ENCODE data around the gene SPATA31E1. TPM values are rescaled to one million over a fixed set of nuclear protein-coding genes. Genes with fewer than 3 reads are reported as not detected.

Gene SPATA31E1
- total and polyA plus RNA-seq, 9 of the 15 experiments (the other 6 are each of a cell fraction or from before 2014, with no cell fraction given): not detected

GRCh38 chr9:87869082-87869481 is 13.6 kb upstream of the SPATA31E1 start:
- Histone ChIP-seq H3K36me3 (ENCODE audit: control insufficient read depth, insufficient read depth, low read length) (no peaks in the 10 kb centered on the region), H3K4me3 (no peak overlapping the region), H4K20me1 (replicated peaks; ENCODE audit: control insufficient read depth, insufficient read depth, low read length) (no peaks in the 10 kb centered on the region), H3K79me2 (ENCODE audit: control insufficient read depth, insufficient read depth, low read length) (no peaks in the 10 kb centered on the region), H3K27me3 (ENCODE audit: control insufficient read depth in 2 of 2, insufficient read depth in 2 of 2, low read length in 2 of 2) (peaks cover 5 to 27% of the 10 kb centered on the region in 2 experiments; a peak in 4 of 5 replicates), H3K9me1 (ENCODE audit: control insufficient read depth, insufficient read depth, low read length) (no peaks in the 10 kb centered on the region), H3K27ac (ENCODE audit: extremely low read depth, low read depth, low read length) (no peak overlapping the region), H3K9me3 (replicated peaks; ENCODE audit: control insufficient read depth, insufficient read depth, low read depth, low read length) (no peaks in the 10 kb centered on the region), H3K4me1 (replicated peaks in 1 of 2; ENCODE audit: control insufficient read depth in 2 of 2, insufficient read depth in 2 of 2, low read length in 2 of 2) (no peaks in the 10 kb centered on the region; a peak in 2 of 5 replicates), H2AFZ (ENCODE audit: low read depth, low read length) (no peak overlapping the region), H3K4me2 (ENCODE audit: insufficient read depth, low read length) (no peak overlapping the region), H3K9ac (ENCODE audit: insufficient read depth in 1 of 2, low read depth in 2 of 2, low read length in 2 of 2) (no peak overlapping the region; a peak in 1 of 4 replicates)
- no TSS peak for BruUV-seq (replicated peaks)
- intact Hi-C loops (cut with micrococcal nuclease) (no loop called here), in situ Hi-C loops (cut with MboI) (no loop called here)
- ATAC-seq: no peak
- POLR2A ChIA-PET: no interaction called here
- no peak for DNase-seq (ENCODE audit: extremely low read depth in 1 of 4, low spot score in 3 of 4)
- no peak for FAIRE-seq
- 24% methylated on average over 8 of the region's 11 CpGs for WGBS (ENCODE audit: insufficient coverage, low coverage, missing lambda C conversion rate)
- TF ChIP-seq ATF7 (IDR thresholded peaks at IDR 0.05): no peak
- no peak for TF ChIP-seq CUX1 (CRISPR knock-in tag; IDR thresholded peaks at IDR 0.05)
- TF ChIP-seq RAD21 (CRISPR knock-in tag; conservative IDR thresholded peaks at IDR 0.05 in 1 of 2, IDR thresholded peaks at IDR 0.05 in 1 of 2): no peak
- no peak for TF ChIP-seq RBBP5 (IDR thresholded peaks at IDR 0.05; ENCODE audit: borderline replicate concordance, insufficient read depth, low read length, poor library complexity, severe bottlenecking)
- TF ChIP-seq FOSL1 (tag; conservative IDR thresholded peaks at IDR 0.05): no peak
- no peak for TF ChIP-seq TCF15 (CRISPR knock-in tag; IDR thresholded peaks at IDR 0.05)
- no peak for TF ChIP-seq ZBTB7A (IDR thresholded peaks at IDR 0.05; ENCODE audit: borderline replicate concordance, control insufficient read depth, low read depth, low read length)
- no peak for TF ChIP-seq HMGN3 (IDR thresholded peaks at IDR 0.05; ENCODE audit: borderline replicate concordance, extremely low read depth, insufficient read length, low read depth, low read length)
- no peak for TF ChIP-seq WHSC1 (IDR thresholded peaks at IDR 0.05; ENCODE audit: low read length)
- no peak for TF ChIP-seq THRAP3 (IDR thresholded peaks at IDR 0.05; ENCODE audit: borderline replicate concordance)
- TF ChIP-seq, protein P1, sequence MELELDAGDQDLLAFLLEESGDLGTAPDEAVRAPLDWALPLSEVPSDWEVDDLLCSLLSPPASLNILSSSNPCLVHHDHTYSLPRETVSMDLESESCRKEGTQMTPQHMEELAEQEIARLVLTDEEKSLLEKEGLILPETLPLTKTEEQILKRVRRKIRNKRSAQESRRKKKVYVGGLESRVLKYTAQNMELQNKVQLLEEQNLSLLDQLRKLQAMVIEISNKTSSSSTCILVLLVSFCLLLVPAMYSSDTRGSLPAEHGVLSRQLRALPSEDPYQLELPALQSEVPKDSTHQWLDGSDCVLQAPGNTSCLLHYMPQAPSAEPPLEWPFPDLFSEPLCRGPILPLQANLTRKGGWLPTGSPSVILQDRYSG (tag; conservative IDR thresholded peaks at IDR 0.05; ENCODE audit: low read depth): no peak
- TF ChIP-seq, protein P2, sequence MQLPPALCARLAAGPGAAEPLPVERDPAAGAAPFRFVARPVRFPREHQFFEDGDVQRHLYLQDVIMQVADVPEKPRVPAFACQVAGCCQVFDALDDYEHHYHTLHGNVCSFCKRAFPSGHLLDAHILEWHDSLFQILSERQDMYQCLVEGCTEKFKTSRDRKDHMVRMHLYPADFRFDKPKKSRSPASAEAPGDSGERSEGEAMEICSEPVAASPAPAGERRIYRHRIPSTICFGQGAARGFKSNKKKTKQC (CRISPR knock-in tag; IDR thresholded peaks at IDR 0.05): no peak
- no peak for TF ChIP-seq COPS2 (conservative IDR thresholded peaks at IDR 0.05)
- CTCF ChIA-PET (ENCODE audit: low intra/inter-chr PET ratio): no interaction called here

All from K562 (cell line).